Astrocyte (in vitro differentiated cells and primary cell): Measurements from ENCODE around the gene CNPPD1.

Source experiments
- CTCF ChIP-seq: IDR thresholded peaks from 2 replicates; pipeline ENCODE4 v1.5.1; 2011; ENCODE audit warnings: low read depth, mild to moderate bottlenecking, inconsistent platforms, low read length, moderate library complexity; ENCODE audit not compliant: insufficient read depth
- EZH2 ChIP-seq: IDR thresholded peaks from 2 replicates; pipeline ENCODE4 v1.6.1; 2012; ENCODE audit warnings: mild to moderate bottlenecking, low read length, inconsistent platforms; ENCODE audit not compliant: insufficient read depth

GRCh38 chr2:219213486-219214071 lies 36.9 kb upstream of the CNPPD1 start:
- no peak for TF ChIP-seq CTCF
- no peak for TF ChIP-seq EZH2
